GM18517 (cell line): ENCODE measurements around the gene MAP9.
"Not testable (repeated sequence)": the region's sequence is repeated elsewhere in the genome, so short reads cannot be mapped to it uniquely, and the experiment has no call there.

Experiments
- ATAC-seq: cut with Tn5 transposase; IDR thresholded peaks from one replicate; pipeline ENCODE4 v1.9.1; 2021; ENCODE audit warnings: mild to moderate bottlenecking, moderate library complexity; ENCODE audit not compliant: unreplicated experiment

Gene MAP9

GRCh38 chr4:155376387-155377268 is at the start of gene MAP9:
Gene MAP9 (minus strand): TSS chr4:155376965. CDS start chr4:155375850, 1,115 bp downstream.
- ATAC-seq, result peak; percentile 98

GRCh38 chr4:155424778-155425177 is 48.0 kb upstream of the MAP9 start:
- ATAC-seq, result not testable (repeated sequence)

GRCh38 chr4:155423671-155424070 is 46.9 kb upstream of the MAP9 start:
- ATAC-seq, result no peak

- ATAC-seq, result no peak
Measured at GRCh38 chr4:155419266-155419665, 42.5 kb upstream of the MAP9 start.

GRCh38 chr4:155415662-155416061 is 38.9 kb upstream of the MAP9 start:
- no peak for ATAC-seq

GRCh38 chr4:155413451-155413850 is 36.7 kb upstream of the MAP9 start:
- ATAC-seq, result no peak

- ATAC-seq, result no peak
Measured at GRCh38 chr4:155411546-155411945, 34.8 kb upstream of the MAP9 start.

GRCh38 chr4:155408796-155409195 is 32.0 kb upstream of the MAP9 start:
- ATAC-seq, result no peak

- ATAC-seq, result no peak
Measured at GRCh38 chr4:155407480-155407879, 30.7 kb upstream of the MAP9 start.

GRCh38 chr4:155405059-155405458 is 28.3 kb upstream of the MAP9 start:
- no peak for ATAC-seq

- ATAC-seq, result no peak
Measured at GRCh38 chr4:155403886-155404285, 27.1 kb upstream of the MAP9 start.

GRCh38 chr4:155402941-155403340 is 26.2 kb upstream of the MAP9 start:
- ATAC-seq, result no peak

- no peak for ATAC-seq
Measured at GRCh38 chr4:155400893-155401292, 24.1 kb upstream of the MAP9 start.

GRCh38 chr4:155399974-155400697 is 23.4 kb upstream of the MAP9 start:
- ATAC-seq, result no peak

GRCh38 chr4:155392481-155393184 is 15.9 kb upstream of the MAP9 start:
- no peak for ATAC-seq

- ATAC-seq, result no peak
Measured at GRCh38 chr4:155391932-155392331, 15.2 kb upstream of the MAP9 start.

- ATAC-seq, result no peak
Measured at GRCh38 chr4:155388162-155388561, 11.4 kb upstream of the MAP9 start.

GRCh38 chr4:155383541-155383940 is 6.8 kb upstream of the MAP9 start:
- ATAC-seq, result no peak

GRCh38 chr4:155377276-155377675 is 511 bp upstream of the MAP9 start:
- no peak for ATAC-seq

- ATAC-seq, result peak; percentile 45
Measured at GRCh38 chr4:155371432-155372043, 5.2 kb downstream of the MAP9 start.

GRCh38 chr4:155367608-155368007 is 9.2 kb downstream of the MAP9 start:
- ATAC-seq, result peak; percentile 58
